OCI-M1 (cell line): Measurements from ENCODE around the gene NUDT17.

ENCODE experiments used
- DNase-seq: peaks from one replicate; lab custom pipeline; 2025; lab: John Stamatoyannopoulos, UW

The NUDT17 gene

DNA sequence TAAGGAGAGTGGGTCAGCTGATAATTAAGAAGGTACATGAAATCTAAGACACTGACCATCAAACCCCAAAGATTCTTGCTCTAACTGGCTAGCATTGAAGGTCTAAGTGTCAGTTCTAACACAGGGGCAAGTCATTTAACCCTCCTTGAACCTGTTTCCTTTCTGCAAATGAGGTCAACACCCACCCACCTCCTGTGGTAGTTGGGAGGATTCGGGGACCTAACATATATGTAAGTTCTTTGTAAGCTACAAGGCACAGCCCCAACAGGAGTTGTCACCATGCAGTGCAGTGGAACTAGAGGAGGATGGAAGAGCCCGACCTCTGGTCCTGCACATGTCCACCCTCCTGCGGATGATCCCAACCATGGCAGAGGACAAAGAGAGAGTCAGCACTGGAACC, 2.4 kb downstream of the NUDT17 start:
- DNase-seq = no peak

DNA sequence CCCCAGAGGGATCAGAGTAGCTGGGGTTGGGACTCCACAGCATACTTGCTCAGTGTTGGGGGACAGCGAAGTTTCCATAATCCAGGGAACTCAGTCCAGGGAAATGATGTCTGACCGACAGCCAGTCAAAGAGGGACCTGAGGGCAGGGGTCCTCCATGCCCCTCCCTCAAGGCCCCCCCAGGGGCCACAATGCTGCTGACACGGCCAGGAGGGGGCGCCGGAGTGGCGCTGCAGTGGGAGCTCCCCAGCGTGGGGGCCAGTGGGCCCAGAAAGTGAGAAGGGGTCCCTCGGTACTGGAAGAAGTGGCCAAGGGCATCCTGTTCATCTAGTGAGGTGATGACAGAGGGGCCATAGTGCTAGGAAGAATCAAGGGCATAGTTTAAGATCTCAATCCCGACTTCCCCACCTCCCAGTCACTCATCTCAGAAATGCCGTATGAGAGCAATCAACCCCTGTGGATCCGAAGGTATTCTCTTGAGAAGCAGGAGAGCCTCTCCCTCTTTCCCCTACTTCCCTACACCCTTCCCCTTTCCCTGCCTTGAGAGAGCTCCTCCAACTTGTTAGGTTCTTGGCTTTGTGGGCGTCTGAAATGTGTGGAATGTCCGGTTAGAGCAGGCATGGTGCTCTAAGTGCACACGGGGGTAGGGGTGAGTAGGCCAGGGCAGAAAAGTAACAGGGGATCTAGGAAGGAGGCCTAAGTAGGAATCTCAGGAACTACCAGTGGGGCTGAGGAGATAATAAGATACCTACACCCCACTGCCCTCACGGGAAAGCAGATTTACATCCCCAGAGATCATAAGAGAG, 4.1 kb downstream of the NUDT17 start:
- peak; percentile 22 for DNase-seq

DNA sequence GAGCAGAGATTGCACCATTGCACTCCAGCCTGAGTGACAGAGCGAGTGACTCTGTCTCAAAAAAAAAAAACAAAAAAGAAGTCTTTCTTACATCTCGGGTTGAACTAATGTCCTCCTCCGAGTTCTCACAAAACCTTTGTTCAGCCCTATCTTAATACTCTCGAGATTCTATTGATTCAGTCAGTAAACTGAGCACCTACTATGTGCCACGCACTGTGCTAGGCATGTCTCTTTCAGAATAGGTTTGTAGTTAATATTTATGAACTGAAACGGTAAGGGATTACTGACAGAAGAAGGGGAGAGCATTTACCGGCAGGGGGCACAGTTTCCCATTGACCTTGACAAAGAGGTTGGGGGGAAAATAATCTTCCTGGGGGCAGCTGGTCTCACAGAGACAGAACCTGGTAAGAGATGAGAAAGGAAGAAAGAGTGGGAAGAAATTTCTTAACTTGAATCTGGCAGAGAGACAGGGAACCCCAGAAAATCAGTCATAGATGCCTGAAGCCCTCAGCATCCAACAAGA, 10.1 kb downstream of the NUDT17 start:
- DNase-seq = no peak

DNA sequence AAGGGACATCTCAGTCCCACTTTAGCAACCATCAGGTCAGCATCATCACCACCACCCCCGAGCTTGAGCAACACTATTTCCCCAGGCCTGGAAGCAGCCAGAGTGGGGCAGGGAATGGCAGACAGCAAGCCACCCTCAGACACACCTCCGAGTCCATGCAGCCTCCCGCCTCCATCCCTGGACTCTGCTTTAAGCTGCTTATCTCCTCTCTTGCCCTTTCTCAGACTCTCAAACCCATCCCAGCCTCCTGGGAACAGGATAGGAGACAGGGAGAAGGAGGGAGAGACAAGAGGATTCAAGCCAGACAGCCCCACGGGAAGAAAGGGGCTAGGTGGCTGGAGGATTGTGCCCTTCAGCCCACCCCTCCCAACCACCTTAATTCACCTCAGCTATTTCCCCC, 11.7 kb downstream of the NUDT17 start:
- no peak for DNase-seq

DNA sequence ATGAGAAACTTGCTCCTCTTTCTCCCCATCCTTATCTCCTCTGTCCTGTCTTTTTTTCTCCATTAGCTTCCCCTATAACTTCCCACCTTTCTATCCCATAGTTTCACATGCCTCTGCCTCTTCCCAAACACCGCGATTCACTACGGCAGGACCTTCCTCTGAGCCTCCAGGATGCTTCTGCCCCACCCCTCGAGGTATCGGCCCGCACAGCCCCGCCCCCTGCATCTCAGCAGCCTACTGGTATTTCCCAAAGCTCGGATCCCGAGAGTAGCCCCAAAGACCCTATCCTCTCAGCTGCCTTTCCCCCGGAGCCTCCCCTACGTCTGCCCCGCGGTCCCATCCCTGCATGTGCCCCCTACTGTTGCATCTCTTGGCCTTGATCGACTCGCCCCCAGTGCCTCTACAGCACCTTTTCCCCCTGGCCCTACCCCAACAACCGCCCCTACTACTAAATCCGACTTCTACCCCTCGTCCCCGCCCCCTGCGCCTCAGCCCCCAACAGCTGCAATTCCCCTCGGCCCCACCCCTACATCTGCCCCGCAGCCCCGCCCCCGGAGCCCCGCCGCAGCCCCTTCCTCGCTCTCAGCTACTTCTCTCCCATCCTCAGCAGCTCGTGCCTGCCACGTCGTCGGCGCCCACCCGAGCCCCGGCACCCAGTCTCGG, 12.9 kb downstream of the NUDT17 start:
- DNase-seq = peak; percentile 61

DNA sequence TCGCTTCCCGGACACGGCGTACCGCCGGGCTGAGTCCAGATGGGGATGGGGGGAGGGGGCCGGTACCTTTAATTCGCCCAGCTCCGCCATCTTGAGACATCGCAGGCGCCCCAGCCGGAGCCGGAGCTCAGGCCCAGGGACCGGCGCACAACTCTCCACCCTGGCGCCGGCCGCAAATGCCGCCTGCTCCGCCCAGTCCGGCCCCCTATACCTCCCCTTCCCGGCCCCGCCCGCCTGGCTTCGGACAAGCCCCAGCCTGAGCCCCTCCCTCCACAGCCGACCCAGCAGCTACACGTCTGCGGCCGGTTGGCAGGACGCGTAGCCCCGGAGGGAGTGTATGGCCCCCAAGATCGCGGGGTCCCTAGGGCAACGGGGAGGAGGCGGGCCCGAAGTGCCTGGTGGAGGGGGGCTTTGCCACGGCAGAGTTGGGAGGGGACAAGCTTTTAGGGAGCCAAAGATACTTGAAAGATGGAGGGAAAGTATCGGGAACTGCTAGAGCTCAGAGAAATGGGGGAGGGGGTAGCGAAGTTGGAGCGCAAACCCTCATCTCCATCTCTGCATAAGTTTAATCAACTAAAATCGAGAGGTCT, 13.6 kb downstream of the NUDT17 start, which contains the start of gene PIAS3:
PIAS3 (minus strand) TSS at position 181 of the 590 bp plus-strand sequence; CDS start at position 90, 91 bp downstream.
- peak; percentile 95 for DNase-seq

DNA sequence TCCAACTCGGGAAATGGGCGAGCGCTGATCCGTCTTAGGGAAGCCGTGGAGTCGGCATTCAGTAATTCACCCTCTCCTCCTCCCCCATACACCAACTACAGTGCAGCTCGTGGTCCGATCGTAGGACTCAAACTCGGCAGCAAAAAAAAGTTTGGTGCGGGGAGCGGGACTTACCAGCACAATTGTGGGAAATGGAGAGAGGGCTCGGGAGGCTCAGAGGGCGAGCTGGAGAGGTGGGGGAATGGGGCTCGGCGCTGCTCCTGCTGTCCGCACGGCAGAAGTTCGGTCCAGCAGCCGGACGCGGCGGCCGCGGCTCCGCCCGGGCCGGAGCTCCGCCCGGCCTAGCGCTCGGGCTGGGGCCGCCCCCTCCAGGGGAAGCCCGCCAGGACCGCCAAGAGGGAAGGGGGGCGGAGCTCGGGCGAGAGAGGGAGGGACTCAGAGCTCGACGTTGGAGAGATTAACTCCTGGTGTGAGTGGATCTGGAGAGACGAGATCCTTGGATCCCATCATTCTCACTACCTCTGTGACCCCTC, 14.1 kb downstream of the NUDT17 start:
- peak; percentile 88 for DNase-seq

DNA sequence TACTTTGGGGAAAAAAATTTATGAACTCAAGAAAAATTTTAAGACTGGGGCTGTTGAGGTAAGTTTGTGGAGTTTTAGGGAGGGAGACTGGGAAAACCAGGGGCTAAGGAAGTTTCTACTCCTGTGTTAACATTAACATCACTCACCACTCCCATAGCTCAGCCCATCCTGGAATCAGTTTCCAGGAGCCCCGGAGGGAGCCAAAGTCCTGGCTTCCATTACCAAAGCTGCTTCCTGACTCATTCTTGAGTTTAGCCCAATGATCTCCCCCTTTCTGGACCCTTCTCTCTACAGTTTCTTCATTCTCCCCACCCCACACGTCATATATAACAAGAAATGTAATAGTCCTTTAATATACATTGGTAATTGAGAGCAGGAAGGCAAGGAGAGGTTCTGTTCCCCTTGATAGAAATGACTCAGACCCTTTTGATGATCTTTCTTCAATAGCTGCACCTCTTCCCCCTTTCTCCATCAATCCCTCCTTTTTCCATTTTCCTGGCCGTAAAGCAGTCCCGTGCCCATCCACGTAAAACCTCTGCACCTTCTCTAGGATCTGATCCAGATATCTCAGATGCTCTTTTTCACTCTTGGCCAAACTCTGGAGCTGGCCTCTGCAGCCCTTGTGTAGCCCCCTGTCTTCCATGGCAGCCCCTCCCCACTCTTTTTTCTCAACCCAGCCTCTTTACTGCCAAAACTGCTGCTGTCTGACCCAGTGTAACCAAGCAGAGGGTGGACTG, 18.0 kb downstream of the NUDT17 start:
- DNase-seq = no peak

DNA sequence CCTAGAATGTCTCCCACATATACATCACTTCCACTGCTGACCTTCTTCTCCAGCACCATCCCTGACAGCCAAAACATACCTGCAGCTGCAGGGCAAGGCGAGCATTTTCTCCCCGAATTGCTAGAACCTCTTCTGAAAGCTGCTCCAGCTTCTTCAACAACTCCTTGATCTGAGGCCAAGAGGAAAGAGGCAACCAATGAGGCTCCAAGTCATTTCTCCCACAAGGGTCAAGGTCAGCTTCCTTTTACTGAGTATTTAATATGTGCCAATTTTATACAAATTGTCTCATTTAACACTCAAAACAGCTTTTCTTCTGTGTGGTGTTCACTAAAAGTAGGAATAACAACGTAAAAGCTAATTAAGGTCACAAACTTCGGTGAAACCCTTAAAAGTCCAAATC, 22.8 kb downstream of the NUDT17 start:
- no peak for DNase-seq

DNA sequence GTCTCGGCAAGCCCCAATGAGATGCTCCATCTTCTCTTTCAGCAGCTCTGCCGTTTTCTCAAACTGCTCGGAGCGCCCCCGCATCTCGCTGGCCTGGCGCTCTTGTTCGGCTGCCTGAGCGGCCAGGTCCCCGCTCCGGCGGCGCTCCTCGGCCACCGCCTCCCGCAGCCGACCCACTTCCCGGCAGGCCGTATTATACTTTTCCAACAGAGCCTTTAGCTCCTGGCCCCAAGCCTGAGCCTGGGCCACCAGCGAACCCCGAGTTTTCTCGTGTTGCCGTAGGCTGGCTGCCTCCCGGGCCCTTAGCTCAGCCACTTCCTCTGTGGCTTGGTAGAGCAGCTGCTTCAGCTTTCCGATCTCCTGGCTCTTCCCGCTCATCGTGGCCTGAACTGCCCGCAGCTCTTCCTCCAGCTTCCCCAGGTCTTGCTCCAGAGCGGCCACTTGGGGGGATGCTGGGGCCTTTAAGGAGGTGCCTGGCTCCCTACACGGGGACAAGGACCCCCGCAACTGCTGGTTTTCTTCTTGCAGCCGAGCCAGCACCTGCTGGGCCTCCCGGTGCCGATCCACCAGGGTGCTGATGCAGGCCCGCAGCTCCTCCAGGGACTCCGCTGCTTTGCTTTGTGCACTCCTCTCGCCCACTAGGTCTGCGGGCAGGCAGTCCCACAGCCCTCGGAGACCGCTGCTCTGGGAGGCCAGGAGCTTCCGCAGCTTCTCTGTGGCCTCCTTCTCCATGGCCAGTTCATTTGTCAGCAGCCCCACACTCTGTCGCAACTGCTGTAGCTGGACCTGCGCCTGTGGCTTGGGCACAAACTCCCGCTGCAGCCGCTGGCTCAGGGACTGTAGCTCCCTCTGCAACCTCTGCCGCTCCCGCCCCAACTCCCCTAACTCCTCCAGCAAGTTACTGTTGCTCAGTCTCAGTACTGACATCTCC, 26.8 kb downstream of the NUDT17 start:
- no peak for DNase-seq

DNA sequence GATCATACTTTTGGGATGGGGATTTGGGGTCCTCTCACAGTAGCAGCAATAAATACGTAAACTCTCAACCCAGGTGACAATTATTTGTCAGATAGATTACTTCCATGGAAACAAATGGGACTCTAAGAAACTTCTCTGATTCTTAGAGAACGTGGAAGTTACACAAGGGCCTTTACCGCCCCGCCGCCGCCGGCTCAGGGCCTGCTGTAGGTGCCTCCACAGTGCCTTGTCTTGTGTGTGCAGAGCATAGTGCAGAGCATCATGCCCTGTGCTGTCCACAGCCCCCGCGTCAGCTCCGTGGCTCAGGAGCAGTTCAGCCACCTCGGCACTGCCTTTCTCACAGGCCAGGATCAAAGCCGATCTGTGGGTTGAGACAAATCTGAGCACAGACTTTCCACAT, 29.2 kb downstream of the NUDT17 start:
- DNase-seq = no peak

DNA sequence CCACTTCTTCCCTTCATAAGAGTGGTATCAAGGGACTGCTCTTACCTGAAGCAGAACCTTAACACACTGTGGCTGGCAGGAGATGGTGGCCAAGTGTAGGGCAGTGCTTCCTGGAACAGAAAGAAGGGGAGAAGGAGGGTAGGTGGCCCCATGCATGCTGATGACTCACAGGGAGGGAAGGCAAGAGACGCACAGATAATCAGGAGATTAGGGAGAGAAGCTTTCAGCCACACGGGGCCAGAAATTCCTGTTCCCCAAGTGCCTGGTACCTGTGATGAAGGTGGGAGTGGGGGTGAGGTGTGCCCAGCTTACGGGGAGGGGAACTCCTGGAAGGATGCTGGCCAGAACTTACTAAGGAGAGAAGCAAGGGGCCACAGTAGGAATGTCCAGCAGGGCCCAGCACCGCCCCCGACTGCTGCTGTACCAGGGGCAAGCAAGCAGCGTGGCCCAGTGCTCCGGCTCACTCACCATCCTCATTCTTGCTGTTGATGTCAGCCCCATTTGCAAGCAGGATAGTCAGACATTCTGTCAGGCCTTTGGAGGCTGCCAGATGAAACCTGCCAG, 32.6 kb downstream of the NUDT17 start:
- DNase-seq = no peak

DNA sequence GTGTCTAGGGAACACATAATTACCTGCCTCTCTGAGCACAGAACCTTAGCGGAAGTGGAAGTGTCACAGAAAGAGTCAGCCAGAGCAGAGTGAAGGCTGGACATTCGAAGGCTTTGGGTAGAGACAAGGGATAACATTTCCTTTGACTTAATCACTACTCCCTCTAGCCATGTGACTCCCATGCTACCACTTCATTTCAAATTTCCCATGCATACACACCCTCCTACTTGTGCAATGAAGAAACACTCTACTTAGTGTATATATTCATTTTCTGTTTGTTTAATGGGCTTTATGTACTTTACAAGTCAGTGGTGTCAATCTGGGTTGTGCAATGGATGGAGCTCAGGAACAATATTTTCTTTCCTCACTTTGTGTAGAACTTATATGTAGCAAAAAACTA, 33.3 kb downstream of the NUDT17 start:
- DNase-seq = no peak

DNA sequence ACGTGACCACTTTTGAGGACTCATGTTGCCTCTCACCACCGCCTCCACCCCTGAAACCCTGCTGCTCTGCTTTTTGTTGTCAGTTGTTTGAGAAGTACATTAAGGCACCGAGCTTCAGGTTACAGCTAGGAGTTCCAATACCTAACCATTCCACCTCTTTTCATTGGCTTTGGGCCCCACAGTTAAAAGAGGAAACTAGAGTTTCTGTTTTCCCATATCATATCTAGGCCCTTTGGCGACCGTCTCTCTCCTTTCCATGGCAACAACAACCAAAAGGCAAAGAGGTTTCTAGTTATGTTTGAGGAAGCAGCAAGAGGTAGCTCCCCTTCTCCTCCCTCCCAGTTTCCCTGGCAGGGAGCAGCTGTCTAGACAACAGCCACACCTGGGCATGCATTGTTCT, 34.3 kb downstream of the NUDT17 start:
- peak; percentile 93 for DNase-seq

DNA sequence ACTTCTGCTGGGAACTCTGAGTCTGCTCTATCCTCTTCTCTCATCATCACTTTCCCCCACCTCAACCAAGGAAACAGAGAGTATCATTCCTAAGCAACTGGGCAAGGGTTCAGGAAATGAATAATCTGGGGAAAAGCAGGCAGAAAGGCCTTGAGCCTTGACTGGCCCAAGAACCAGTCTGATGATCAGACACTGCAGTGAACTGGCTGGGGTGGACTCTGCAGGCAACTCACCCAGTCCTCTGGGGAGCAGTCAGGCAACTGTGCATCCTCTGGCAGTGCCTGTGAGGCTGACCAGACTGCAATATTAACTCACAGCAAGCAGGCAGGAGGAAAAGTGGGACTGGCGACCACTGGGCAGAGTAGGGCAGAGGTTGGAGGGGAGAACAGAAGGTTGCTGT, 39.2 kb downstream of the NUDT17 start:
- no peak for DNase-seq

DNA sequence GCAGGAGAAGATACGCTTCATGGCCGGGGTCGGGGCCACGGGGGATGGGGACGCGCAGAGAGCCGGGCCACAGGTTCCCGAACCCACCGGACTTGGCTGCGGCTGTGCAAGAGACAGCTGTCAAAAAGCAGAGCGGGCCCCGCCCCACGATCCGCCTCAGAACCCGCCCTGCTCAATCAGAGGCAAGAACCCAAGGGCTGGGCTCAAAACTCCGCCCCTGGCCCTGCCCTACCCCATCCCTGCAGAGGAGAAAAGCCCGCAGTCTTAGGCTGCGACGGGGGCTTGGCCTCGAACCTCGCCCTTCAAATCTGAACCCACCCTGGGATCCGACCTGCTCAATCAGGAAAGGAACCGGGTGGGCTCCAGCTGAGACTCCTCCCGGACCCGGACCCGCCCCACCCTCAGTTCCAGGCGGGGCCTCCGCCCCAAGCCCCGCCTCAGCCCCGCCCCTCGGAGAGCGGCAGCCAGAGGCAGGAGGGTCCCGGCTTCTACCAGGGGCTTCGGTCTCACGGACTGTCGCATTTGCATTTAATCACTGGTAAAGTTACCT, 40.4 kb downstream of the NUDT17 start, which contains the start of gene ANKRD35:
ANKRD35 (minus strand) TSS at position 129 of the 550 bp plus-strand sequence; CDS start at position 21, 108 bp downstream.
- DNase-seq = peak; percentile 90

DNA sequence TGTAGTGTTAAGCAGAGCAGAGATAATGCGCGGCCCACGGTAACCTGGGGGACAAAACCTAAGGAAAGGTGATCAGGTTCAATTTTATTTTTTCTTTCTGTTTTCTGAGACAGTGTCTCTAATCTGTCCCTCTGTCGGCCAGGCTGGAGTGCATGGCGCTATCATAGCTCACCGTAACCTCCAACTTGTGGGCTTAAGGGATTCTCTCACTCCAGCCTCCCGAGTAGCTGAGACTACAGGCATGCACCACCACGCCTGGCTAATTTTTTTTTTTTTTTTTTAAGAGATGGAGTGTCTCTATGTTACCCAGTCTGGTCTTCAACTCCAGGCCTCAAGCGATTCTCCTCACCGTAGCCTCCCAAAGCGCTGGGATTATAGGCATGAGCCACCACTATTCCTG, 41.0 kb downstream of the NUDT17 start:
- DNase-seq = no peak

DNA sequence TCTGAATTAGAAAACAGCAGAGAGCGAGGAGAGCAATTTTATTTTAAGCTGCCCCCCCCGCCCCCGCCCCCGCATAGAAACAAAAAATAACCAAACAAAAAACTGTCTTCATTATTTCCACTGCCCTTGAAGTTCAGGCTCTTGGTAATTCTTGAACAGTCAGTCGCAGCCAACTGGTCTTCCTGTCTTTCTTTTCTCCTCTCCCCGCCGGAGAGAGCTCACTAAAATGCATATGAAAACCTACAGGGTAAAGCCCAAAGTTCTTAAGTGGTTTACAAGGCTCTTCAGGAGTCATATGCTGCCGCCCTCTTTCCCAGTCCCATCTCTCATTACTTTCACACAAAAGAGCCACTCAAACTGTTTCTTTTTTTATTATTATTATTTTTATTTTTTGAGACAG, 41.4 kb downstream of the NUDT17 start:
- no peak for DNase-seq

DNA sequence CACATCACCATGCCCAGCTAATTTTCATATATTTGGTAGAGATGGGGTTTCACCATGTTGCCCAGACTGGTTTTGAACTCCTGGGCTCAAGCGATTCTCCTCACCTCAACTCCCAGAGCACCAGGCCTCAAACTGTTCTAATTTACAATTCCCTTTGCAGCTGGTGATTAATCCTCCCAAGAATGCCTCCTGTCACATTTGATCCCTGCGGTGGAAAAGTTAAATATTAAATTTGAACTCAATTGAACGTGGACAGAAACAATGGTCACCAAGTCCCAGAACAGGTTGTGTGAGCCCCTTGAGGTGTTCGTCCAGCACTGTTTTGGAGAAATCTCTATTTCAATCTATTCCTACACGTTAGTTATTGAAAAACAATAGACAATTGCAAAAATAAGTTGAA, 42.2 kb downstream of the NUDT17 start:
- DNase-seq = no peak

DNA sequence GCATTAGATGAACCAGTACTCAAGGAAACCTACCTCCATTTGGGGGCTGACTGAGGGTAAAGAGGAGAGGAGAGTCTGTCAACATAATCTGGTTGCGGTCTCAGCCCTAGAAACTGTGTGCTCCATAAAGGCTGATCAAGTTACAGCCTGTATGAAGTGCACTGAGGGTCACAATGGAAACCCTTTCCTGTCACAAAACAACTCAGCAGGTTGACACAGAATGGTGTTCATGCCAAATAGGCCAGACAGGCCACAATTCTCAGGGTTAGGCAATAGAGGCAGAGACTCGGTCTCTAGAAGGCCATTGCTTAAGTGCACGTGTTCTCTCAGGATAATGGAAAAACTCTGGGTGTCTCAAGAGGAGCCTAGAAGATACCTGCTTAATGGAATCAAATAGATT, 44.3 kb downstream of the NUDT17 start:
- DNase-seq = no peak
